Pancreas (tissue), 10 donors: ENCODE results near the gene FAM241B. TPM values are rescaled to one million over a fixed set of nuclear protein-coding genes. Genes with fewer than 3 reads are reported as not detected.

ENCODE experiments used
- ATAC-seq, 4 donors: fragments of 200-7000 bp; cut with Tn5 transposase; one replicate each; pipeline versions ENCODE4 v1.8.0 to v1.9.1; 2020; ENCODE audit warnings: mild to moderate bottlenecking in 4 of 4, moderate library complexity in 4 of 4
- DNase-seq, 6 donors: peaks; one replicate each; pipeline ENCODE4 v3.0.0-alpha.2; 2020
- FAIRE-seq: peaks from 2 replicates; lab custom pipeline; 2012; peaks lifted over from hg19 to GRCh38; lab: Jason Lieb, UNC
- H3K27ac ChIP-seq, 4 donors: fragments of 200-600 bp; sonication (generic); 1 replicate in 3 of 4; 2 replicates in 1 of 4; pipeline versions ENCODE4 v1.5.0 to v1.8.0; 2020
- H3K27me3 ChIP-seq, 4 donors: fragments of 200-600 bp; one replicate each; pipeline ENCODE4 v1.8.0; 2021
- H3K36me3 ChIP-seq, 3 donors: fragments of 200-600 bp; sonication (generic) in 1 of 3; one replicate each; pipeline versions ENCODE4 v1.5.0 to v1.8.0; 2020 to 2021
- H3K4me1 ChIP-seq, 3 donors: fragments of 200-600 bp; one replicate each; pipeline ENCODE4 v1.8.0; 2021
- H3K4me3 ChIP-seq, 4 donors: fragments of 200-600 bp; sonication (generic) in 2 of 4; one replicate each; pipeline versions ENCODE4 v1.5.0 to v1.8.0; 2020 to 2021
- H3K9me3 ChIP-seq, 4 donors: fragments of 200-600 bp; one replicate each; pipeline ENCODE4 v1.8.0; 2021
- WGBS, 2 donors: extraction: QIAGEN DNeasy Blood & Tissue Kit; methylation state at CpG; one replicate each; pipeline ENCODE4 v1.1.7; 2013; 5-methylcytosine and 5-hydroxymethylcytosine counted together
- intact Hi-C, 3 donors: fragments of 100-400 bp; cut with DNase I; formaldehyde crosslinking; loops; one replicate each; pipeline versions ENCODE4 v1.11.1 to v1.14.2; 2022
- polyA plus RNA-seq, 2 donors: library from polyadenylated mRNA; stranded (reverse); fragments of 200-250 nt; gene quantifications; one replicate each; pipeline ENCODE4 v1.2.3, GENCODE V29; 2013
- total RNA-seq, 6 donors: library from RNA; stranded (reverse); fragmentation: NEBNext Ultra II Directional in 4 of 6; extraction: Animal tissue kit (Norgen Biotek cat#: 25700) in 4 of 6; gene quantifications; one replicate each; pipeline versions ENCODE4 v1.2.1 to v1.2.4, GENCODE V29; 2021 to 2023
- TF ChIP-seq, protein P1 (sequence below), 4 donors: fragments of 200-600 bp; sonication (generic) in 3 of 4; IDR thresholded peaks; one replicate each; pipeline versions ENCODE4 v1.5.0 to v1.8.0; 2021; ENCODE audit warnings: antibody characterized with exemption in 4 of 4
- donor health status: healthy with polysubstance abuse.
- donor health status: DM: no; HTN: no; CAD: no; lungs with moderate emphysema.
- donor health status: DM: no; HTN: no; CAD: no.
- donor health status: control.
- donor health status: control.
- donor health status: Bipolar disorder and iron deficiency.
- donor health status: DM: yes; HTN: yes; CAD: no.
- donor health status: DM: no; HTN: no; CAD: no.
- donor health status: DM: no; HTN: no; CAD: no.
- donor health status: DM: yes; HTN: yes; CAD: no.

Gene FAM241B
- total and polyA plus RNA-seq, 8 donors, result 2.7 to 8.4 (median 5.0) TPM

GRCh38 chr10:69644658-69645295 is 14.7 kb downstream of the FAM241B start:
- Histone ChIP-seq H3K36me3 (no peaks in the 10 kb centered on the region), H3K4me1 (no peaks in the 10 kb centered on the region), H3K4me3 (no peak overlapping the region), H3K27ac (no peak overlapping the region), H3K27me3 (no peaks in the 10 kb centered on the region), H3K9me3 (no peaks in the 10 kb centered on the region)
- TF ChIP-seq, protein P1, sequence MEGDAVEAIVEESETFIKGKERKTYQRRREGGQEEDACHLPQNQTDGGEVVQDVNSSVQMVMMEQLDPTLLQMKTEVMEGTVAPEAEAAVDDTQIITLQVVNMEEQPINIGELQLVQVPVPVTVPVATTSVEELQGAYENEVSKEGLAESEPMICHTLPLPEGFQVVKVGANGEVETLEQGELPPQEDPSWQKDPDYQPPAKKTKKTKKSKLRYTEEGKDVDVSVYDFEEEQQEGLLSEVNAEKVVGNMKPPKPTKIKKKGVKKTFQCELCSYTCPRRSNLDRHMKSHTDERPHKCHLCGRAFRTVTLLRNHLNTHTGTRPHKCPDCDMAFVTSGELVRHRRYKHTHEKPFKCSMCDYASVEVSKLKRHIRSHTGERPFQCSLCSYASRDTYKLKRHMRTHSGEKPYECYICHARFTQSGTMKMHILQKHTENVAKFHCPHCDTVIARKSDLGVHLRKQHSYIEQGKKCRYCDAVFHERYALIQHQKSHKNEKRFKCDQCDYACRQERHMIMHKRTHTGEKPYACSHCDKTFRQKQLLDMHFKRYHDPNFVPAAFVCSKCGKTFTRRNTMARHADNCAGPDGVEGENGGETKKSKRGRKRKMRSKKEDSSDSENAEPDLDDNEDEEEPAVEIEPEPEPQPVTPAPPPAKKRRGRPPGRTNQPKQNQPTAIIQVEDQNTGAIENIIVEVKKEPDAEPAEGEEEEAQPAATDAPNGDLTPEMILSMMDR (IDR thresholded peaks at IDR 0.05), result peak; percentile 56 to 84 (median 80)
- FAIRE-seq (no peak), DNase-seq (peak in 5 of 6 donors; percentile 35 to 88 (median 70)), ATAC-seq (peak; percentile 77 to 90 (median 84))
- intact Hi-C loops, result loop anchor here in 2 of 3 donors (5.0 to 10.0 kb wide), 3 partner anchors 73 to 220 kb away; no protein-coding TSS in a partner anchor
- 45 to 48% methylated on average over 13 of the region's 13 CpGs for WGBS, 2 donors

DNA sequence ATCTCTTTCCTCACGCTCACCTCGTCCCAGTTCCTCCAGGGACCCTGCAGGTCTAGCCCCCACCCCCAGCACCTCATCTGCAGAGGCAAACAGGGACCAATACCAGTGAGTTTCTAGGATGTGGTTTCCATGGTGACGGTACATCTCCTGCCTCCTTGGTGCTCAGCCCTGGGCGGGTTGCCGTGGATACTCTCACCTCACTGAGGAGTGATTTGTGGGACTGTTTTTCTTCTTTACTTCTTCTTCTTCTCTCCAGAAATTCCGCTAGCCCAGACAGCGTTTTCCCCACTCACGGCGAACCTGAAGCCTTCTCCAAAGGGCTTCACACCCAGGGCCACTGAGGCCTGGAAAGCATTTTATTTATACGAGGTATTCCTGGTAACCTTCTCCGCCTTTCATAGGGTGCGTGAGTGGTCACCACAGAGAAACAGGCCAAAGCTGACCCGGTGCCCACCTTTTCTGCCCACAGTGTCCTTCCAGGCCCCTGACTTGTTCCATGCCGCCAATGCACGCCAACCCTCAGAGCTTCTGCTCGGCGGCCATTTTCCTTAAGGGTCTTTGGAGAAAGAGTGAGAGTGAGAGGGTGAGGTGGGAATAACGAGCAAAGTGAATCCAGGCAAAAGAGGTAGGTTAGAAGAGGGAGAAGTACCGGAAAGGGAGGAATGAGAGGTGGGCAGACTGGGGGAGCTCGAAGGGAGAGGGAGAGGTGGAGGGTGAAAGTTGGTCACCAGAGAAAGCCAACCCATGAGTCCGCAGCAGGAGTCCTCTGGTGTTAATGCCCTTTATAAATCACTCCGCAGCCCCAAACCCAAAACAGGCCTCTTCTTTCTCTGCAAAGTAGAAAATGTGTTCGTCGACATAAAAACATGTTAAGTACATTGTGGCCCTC is 15.5 kb downstream of the FAM241B start:
- 86 to 90% methylated on average over 24 of the region's 24 CpGs for WGBS, 2 donors
- Histone ChIP-seq H3K9me3 (no peaks in the 10 kb centered on the region), H3K36me3 (no peaks in the 10 kb centered on the region), H3K27me3 (no peaks in the 10 kb centered on the region), H3K4me1 (no peaks in the 10 kb centered on the region), H3K4me3 (no peak overlapping the region), H3K27ac (no peak overlapping the region)
- FAIRE-seq (no peak), ATAC-seq (no peak), DNase-seq (peak in 2 of 6 donors; percentile 18 to 44)
- intact Hi-C loops, result loop anchor here in 2 of 3 donors (10.0 kb wide), 2 partner anchors 79 to 221 kb away; no protein-coding TSS in a partner anchor
- TF ChIP-seq, protein P1 (IDR thresholded peaks at IDR 0.05), result no peak

- WGBS, 2 donors, result 63 to 67% methylated on average over 11 of the region's 11 CpGs
- TF ChIP-seq, protein P1 (IDR thresholded peaks at IDR 0.05), result no peak
- intact Hi-C loops, result loop anchor here in 2 of 3 donors (10.0 kb wide), 2 partner anchors 78 to 222 kb away; no protein-coding TSS in a partner anchor
Measured at GRCh38 chr10:69646185-69647060, 16.4 kb downstream of the FAM241B start.

GRCh38 chr10:69647126-69647525 is 17.1 kb downstream of the FAM241B start:
- FAIRE-seq, result no peak
- DNase-seq, result peak in 1 of 6 donors; percentile 20

More at GRCh38 chr10:69646185-69647060, 16.4 kb downstream of the FAM241B start:
- Histone ChIP-seq H3K27me3 (no peaks in the 10 kb centered on the region), H3K9me3 (no peaks in the 10 kb centered on the region), H3K27ac (no peak overlapping the region), H3K4me1 (no peaks in the 10 kb centered on the region), H3K4me3 (no peak overlapping the region), H3K36me3 (no peaks in the 10 kb centered on the region)
- FAIRE-seq (no peak), ATAC-seq (no peak), DNase-seq (peak in 2 of 6 donors; percentile 21 to 32)

More at GRCh38 chr10:69647126-69647525, 17.1 kb downstream of the FAM241B start:
- intact Hi-C loops, result loop anchor here in 2 of 3 donors (10.0 kb wide), 2 partner anchors 78 to 222 kb away; no protein-coding TSS in a partner anchor
- Histone ChIP-seq H3K4me1 (no peaks in the 10 kb centered on the region), H3K4me3 (no peak overlapping the region), H3K9me3 (no peaks in the 10 kb centered on the region), H3K27ac (no peak overlapping the region), H3K27me3 (no peaks in the 10 kb centered on the region), H3K36me3 (no peaks in the 10 kb centered on the region)
- TF ChIP-seq, protein P1 (IDR thresholded peaks at IDR 0.05), result no peak
- WGBS, 2 donors, result 80 to 86% methylated on average over 6 of the region's 6 CpGs
- ATAC-seq, result no peak
